HepG2 (cell line): ENCODE data around the gene ATP6V0A1. TPM values are rescaled to one million over a fixed set of nuclear protein-coding genes. Genes with fewer than 3 reads are reported as not detected.

ENCODE experiments used
- ASH2L ChIP-seq: fragments of 300-600, 200-600 bp; sonication (generic); IDR thresholded peaks from 2 replicates; pipeline ENCODE4 v1.7.0; 2017; ENCODE audit warnings: low read depth, mild to moderate bottlenecking, moderate library complexity, mixed read lengths, low read length; ENCODE audit not compliant: insufficient read length
- BHLHE40 ChIP-seq: IDR thresholded peaks from 2 replicates; pipeline ENCODE4 v1.6.1; 2011; ENCODE audit warnings: low read length, improper control_type of control experiment
- CBX1 ChIP-seq: IDR thresholded peaks from one replicate; pipeline ENCODE4 v1.6.1; 2016; ENCODE audit warnings: antibody characterized with exemption, low read depth
- DNMT3B ChIP-seq: conservative IDR thresholded peaks from 2 replicates; pipeline ENCODE4 v1.6.1; 2016; ENCODE audit warnings: missing biosample characterization, control low read depth
- DRAP1 ChIP-seq: IDR thresholded peaks from 2 replicates; pipeline ENCODE4 v1.6.1; 2016; ENCODE audit warnings: missing genetic modification reagents, missing compliant biosample characterization
- ELF1 ChIP-seq: sonication (generic); formaldehyde crosslinking; IDR thresholded peaks from 2 replicates; pipeline ENCODE4 v1.4.0; 2020; ENCODE audit warnings: missing genetic modification reagents
- ETV5 ChIP-seq: IDR thresholded peaks from 2 replicates; pipeline ENCODE4 v1.6.1; 2018; ENCODE audit warnings: missing biosample characterization, missing genetic modification reagents, inconsistent platforms, borderline replicate concordance
- FOXA1 ChIP-seq, 2 experiments: fragments of 450-650 bp in 1 of 2; sonication (generic) in 1 of 2; formaldehyde crosslinking in 1 of 2; IDR thresholded peaks; 2 replicates each; pipeline versions ENCODE4 v1.4.0 to v1.6.1; 2016 to 2020; ENCODE audit warnings: missing genetic modification reagents in 1 of 2
- HNRNPH1 ChIP-seq: fragments of 200-400 bp; formaldehyde crosslinking; optimal IDR thresholded peaks from 2 replicates; pipeline ENCODE3; 2017; ENCODE audit warnings: mild to moderate bottlenecking, low read depth, low read length
- KDM4B ChIP-seq: sonication (generic); formaldehyde crosslinking; IDR thresholded peaks from 2 replicates; pipeline ENCODE4 v1.4.0; 2020; ENCODE audit warnings: missing genetic modification reagents
- LCORL ChIP-seq, 2 experiments: fragments of 450-650 bp in 1 of 2; sonication (generic) in 1 of 2; formaldehyde crosslinking in 1 of 2; IDR thresholded peaks; 2 replicates each; pipeline versions ENCODE4 v1.5.0 to v1.6.1; 2017 to 2020; ENCODE audit warnings: antibody characterized with exemption in 1 of 2, missing genetic modification reagents in 1 of 2
- NR2F6 ChIP-seq, 2 experiments: IDR thresholded peaks; 2 replicates each; pipeline ENCODE4 v1.6.1; 2016; ENCODE audit warnings: antibody characterized with exemption in 1 of 2, mild to moderate bottlenecking in 1 of 2
- PPARG ChIP-seq: conservative IDR thresholded peaks from 2 replicates; pipeline ENCODE4 v1.6.1; 2016; ENCODE audit warnings: missing biosample characterization, missing genetic modification reagents
- RCOR2 ChIP-seq: IDR thresholded peaks from 2 replicates; pipeline ENCODE4 v1.6.1; 2016; ENCODE audit warnings: missing biosample characterization, missing genetic modification reagents
- RXRB ChIP-seq: IDR thresholded peaks from 2 replicates; pipeline ENCODE4 v1.6.1; 2016; ENCODE audit warnings: borderline replicate concordance, missing genetic modification reagents, missing compliant biosample characterization
- SETDB1 ChIP-seq: sonication (generic); formaldehyde crosslinking; IDR thresholded peaks from 2 replicates; pipeline ENCODE4 v1.5.1; 2020; ENCODE audit warnings: missing genetic modification reagents, mild to moderate bottlenecking, borderline replicate concordance
- SRF ChIP-seq: IDR thresholded peaks from 2 replicates; pipeline ENCODE4 v1.6.1; 2011; ENCODE audit warnings: mild to moderate bottlenecking, low read depth, low read length, moderate library complexity
- ZBTB46 ChIP-seq: sonication (generic); formaldehyde crosslinking; IDR thresholded peaks from 2 replicates; pipeline ENCODE4 v1.4.0; 2020; ENCODE audit warnings: mild to moderate bottlenecking, missing genetic modification reagents, borderline replicate concordance
- ZFP62 ChIP-seq: sonication (generic); formaldehyde crosslinking; IDR thresholded peaks from 2 replicates; pipeline ENCODE4 v1.4.0; 2020; ENCODE audit warnings: missing genetic modification reagents
- ZGPAT ChIP-seq: IDR thresholded peaks from 2 replicates; pipeline ENCODE4 v1.6.1; 2016; ENCODE audit warnings: mild to moderate bottlenecking
- ZKSCAN1 ChIP-seq: fragments of 150-350 bp; IDR thresholded peaks from 2 replicates; pipeline ENCODE4 v1.6.1; 2014; ENCODE audit warnings: low read length
- ZMYM2 ChIP-seq: sonication (generic); formaldehyde crosslinking; IDR thresholded peaks from 2 replicates; pipeline ENCODE4 v1.8.0; 2022; ENCODE audit warnings: mild to moderate bottlenecking, missing genetic modification reagents
- ZNF33B ChIP-seq: sonication (generic); formaldehyde crosslinking; IDR thresholded peaks from 2 replicates; pipeline ENCODE4 v1.5.1; 2020; ENCODE audit warnings: mild to moderate bottlenecking, missing genetic modification reagents
- ZNF383 ChIP-seq: sonication (generic); formaldehyde crosslinking; IDR thresholded peaks from 2 replicates; pipeline ENCODE4 v1.4.0; 2020; ENCODE audit warnings: missing genetic modification reagents, mild to moderate bottlenecking, borderline replicate concordance
- ZNF430 ChIP-seq: sonication (generic); formaldehyde crosslinking; IDR thresholded peaks from 2 replicates; pipeline ENCODE4 v1.9.0; 2021; ENCODE audit warnings: mild to moderate bottlenecking, missing genetic modification reagents
- ZNF878 ChIP-seq: sonication (generic); formaldehyde crosslinking; IDR thresholded peaks from 2 replicates; pipeline ENCODE4 v1.8.1; 2023; ENCODE audit warnings: mild to moderate bottlenecking, missing genetic modification reagents, moderate library complexity
- ZSCAN20 ChIP-seq: sonication (generic); formaldehyde crosslinking; IDR thresholded peaks from 2 replicates; pipeline ENCODE4 v1.4.0; 2020; ENCODE audit warnings: missing genetic modification reagents, mild to moderate bottlenecking, borderline replicate concordance
- polyA plus RNA-seq, 8 experiments: library from polyadenylated mRNA; depleted of rRNA in 3 of 8; stranded (reverse) in 7 of 8; unstranded in 1 of 8; fragments of >200 nt; fragmentation: Illumina TruSeq in 4 of 8; extraction: Trizol in 4 of 8; gene quantifications; 2 replicates each; pipeline versions ENCODE4 v1.2.1 to v1.2.3, GENCODE V29; 2011 to 2016; ENCODE audit warnings: low read depth in 4 of 8, missing spikeins in 1 of 8, mixed read lengths in 1 of 8; ENCODE audit not compliant: insufficient read depth in 1 of 8
- total RNA-seq, 5 experiments: library from RNA; depleted of rRNA; stranded (reverse); fragments of >200 nt; fragmentation: Illumina TruSeq; extraction: Trizol; gene quantifications; 2 replicates each; pipeline ENCODE4 v1.2.3, GENCODE V29; 2016; ENCODE audit warnings: low read depth in 1 of 5

Gene ATP6V0A1
- total and polyA plus RNA-seq, 2 of the 13 experiments (the other 11 are each of a cell fraction or from before 2014, with no cell fraction given), result 27.9 to 54.1 TPM

- TF ChIP-seq SETDB1 (CRISPR knock-in tag), result no peak
- 0 out of 2 replicates have a peak, but pooled peaks have one; percentile 42 for TF ChIP-seq DNMT3B (CRISPR knock-in tag)
- TF ChIP-seq SRF, result peak; percentile 91
- TF ChIP-seq HNRNPH1, result no peak
- peak; percentile 98 for TF ChIP-seq PPARG (CRISPR knock-in tag)
- TF ChIP-seq CBX1, result peak; percentile 41
- no peak for TF ChIP-seq ZNF33B (CRISPR knock-in tag)
- TF ChIP-seq ZGPAT (CRISPR knock-in tag), result no peak; the same call in none of the 2 replicates
- 0 out of 2 replicates have a peak, but pooled peaks have one; percentile 31 for TF ChIP-seq ZSCAN20 (CRISPR knock-in tag)
- peak; percentile 24; the same call in 1 of the 2 replicates for TF ChIP-seq RCOR2 (CRISPR knock-in tag)
- peak; percentile 64 for TF ChIP-seq ASH2L
- TF ChIP-seq ETV5, result peak; percentile 47; the same call in 1 of the 2 replicates
- TF ChIP-seq NR2F6 (IDR thresholded peaks at IDR 0.05), result no peak
- TF ChIP-seq NR2F6 (CRISPR knock-in tag; IDR thresholded peaks at IDR 0.05), result peak; percentile 29; the same call in 1 of the 2 replicates
- TF ChIP-seq ZFP62 (CRISPR knock-in tag), result no peak
- TF ChIP-seq ZBTB46 (CRISPR knock-in tag), result no peak
- peak; percentile 24; the same call in 1 of the 2 replicates for TF ChIP-seq ZMYM2 (CRISPR knock-in tag)
- peak; percentile 18; the same call in 1 of the 2 replicates for TF ChIP-seq DRAP1 (CRISPR knock-in tag)
- TF ChIP-seq ZNF430 (CRISPR knock-in tag), result no peak
- TF ChIP-seq BHLHE40, result 0 out of 2 replicates have a peak, but pooled peaks have one; percentile 14
- TF ChIP-seq ZKSCAN1, result 0 out of 2 replicates have a peak, but pooled peaks have one; percentile 10
- TF ChIP-seq ZNF878 (CRISPR knock-in tag), result 0 out of 2 replicates have a peak, but pooled peaks have one; percentile 48
- 0 out of 2 replicates have a peak, but pooled peaks have one; percentile 9 for TF ChIP-seq KDM4B (CRISPR knock-in tag)
- peak; percentile 72; the same call in 1 of the 2 replicates for TF ChIP-seq RXRB (CRISPR knock-in tag)
- TF ChIP-seq ELF1 (CRISPR knock-in tag), result 0 out of 2 replicates have a peak, but pooled peaks have one; percentile 29
- TF ChIP-seq ZNF383 (CRISPR knock-in tag), result no peak
- 0 out of 2 replicates have a peak, but pooled peaks have one; percentile 37 for TF ChIP-seq FOXA1 (IDR thresholded peaks at IDR 0.05)
- peak; percentile 75 for TF ChIP-seq FOXA1 (CRISPR knock-in tag; IDR thresholded peaks at IDR 0.05)
- TF ChIP-seq LCORL (IDR thresholded peaks at IDR 0.05), result no peak; the same call in 1 of the 2 replicates
- peak; percentile 47; the same call in 1 of the 2 replicates for TF ChIP-seq LCORL (CRISPR knock-in tag; IDR thresholded peaks at IDR 0.05)
Observed at GRCh38 chr17:42428141-42428944, 30.3 kb upstream of the ATP6V0A1 start (continued).
